ENCODE measurements around the gene LDHAL6A. TPM values are rescaled to one million over a fixed set of nuclear protein-coding genes. Genes with fewer than 3 reads are reported as not detected.

The LDHAL6A gene
- total RNA-seq, 2 experiments from 2014 or later, result not detected

GRCh38 chr11:18527512-18527911 lies 71.9 kb downstream of the LDHAL6A start:
- H3K27ac Mint-ChIP-seq, result peak overlapping the region; percentile 99
- no peak for TF ChIP-seq CTCF (IDR thresholded peaks at IDR 0.05)
- no peak for ATAC-seq
- peaks cover 14% of the 10 kb centered on the region for H3K36me3 Mint-ChIP-seq (ENCODE audit: low read depth)
- no peaks in the 10 kb centered on the region for H3K9me3 Mint-ChIP-seq
- intact Hi-C loops (cut with micrococcal nuclease), result loop anchor here (5.0 kb wide), 1 partner anchor 205 kb away; the partner anchor contains the start of genes GTF2H1 and HPS5
- H3K4me1 Mint-ChIP-seq (ENCODE audit: low read depth), result peaks cover 43% of the 10 kb centered on the region
- H3K4me3 Mint-ChIP-seq, result peak overlapping the region; percentile 90
- ChIA-PET CTCF (interaction anchor here (1.0 to 2.0 kb wide), 10 partner anchors 13 to 417 kb away, joined by 3 to 10 read pairs (median 5); no protein-coding TSS in a partner anchor), POLR2A (interaction anchor here (0.8 to 2.8 kb wide), 10 partner anchors 8 to 206 kb away, joined by 3 to 23 read pairs (median 7); partner anchors contain the start of genes GTF2H1, HPS5, LDHA and SPTY2D1)
- H3K27me3 Mint-ChIP-seq, result no peaks in the 10 kb centered on the region
- DNase-seq, result no peak

Other genes starting within 250 kb of the LDHAL6A start
- not detected for gene SAA4, start 219.1 kb upstream of the LDHAL6A start, total RNA-seq
- not detected for gene SAA2, start 207.2 kb upstream of the LDHAL6A start, total RNA-seq
- not detected for gene SAA1, start 189.6 kb upstream of the LDHAL6A start, total RNA-seq
- gene HPS5, start 133.7 kb upstream of the LDHAL6A start, total RNA-seq, result 10 to 100 TPM; 16.0 to 17.2 TPM
- gene GTF2H1, start 133.3 kb upstream of the LDHAL6A start, total RNA-seq, result 10 to 100 TPM; 44.5 to 46.6 TPM
- gene LDHA, start 61.3 kb upstream of the LDHAL6A start, total RNA-seq, result 1,000 to 10,000 TPM; 2,418 to 2,447 TPM
- gene LDHC, start 43.5 kb upstream of the LDHAL6A start, total RNA-seq, result not detected
- gene TSG101, start 71.1 kb downstream of the LDHAL6A start, total RNA-seq, result 10 to 100 TPM; 34.0 to 37.4 TPM
- 10 to 100 TPM; 13.9 to 22.8 TPM for gene UEVLD, start 132.9 kb downstream of the LDHAL6A start, total RNA-seq
- 1 to 10 TPM in 1 of 2 experiments, under 1 TPM in 1; 0.67 to 1.1 TPM for gene MISFA, start 143.9 kb downstream of the LDHAL6A start, total RNA-seq
- gene SPTY2D1, start 178.5 kb downstream of the LDHAL6A start, total RNA-seq, result 10 to 100 TPM; 21.3 TPM
- gene TMEM86A, start 242.9 kb downstream of the LDHAL6A start, total RNA-seq, result under 1 TPM; 0.11 to 0.34 TPM

All from activated CD8-positive, alpha-beta T cell treated with anti-CD3 and anti-CD28 coated beads for 36 hours (primary cell).